ENCODE data around the gene IGFALS. TPM values are rescaled to one million over a fixed set of nuclear protein-coding genes. Genes with fewer than 3 reads are reported as not detected.

IGFALS gene
- total RNA-seq, 4 donors from 2014 or later = 0.42 to 2.4 (median 1.1) TPM

- H3K36me3 ChIP-seq = peaks cover 28% of the 10 kb centered on the region
- H3K4me1 ChIP-seq = peaks cover 4% of the 10 kb centered on the region
- peak in 1 of 2 donors; percentile 51 for DNase-seq (ENCODE audit: low spot score in 2 of 2)
- WGBS = 66% methylated on average over 5 of the region's 18 CpGs
- TF ChIP-seq, protein P1, sequence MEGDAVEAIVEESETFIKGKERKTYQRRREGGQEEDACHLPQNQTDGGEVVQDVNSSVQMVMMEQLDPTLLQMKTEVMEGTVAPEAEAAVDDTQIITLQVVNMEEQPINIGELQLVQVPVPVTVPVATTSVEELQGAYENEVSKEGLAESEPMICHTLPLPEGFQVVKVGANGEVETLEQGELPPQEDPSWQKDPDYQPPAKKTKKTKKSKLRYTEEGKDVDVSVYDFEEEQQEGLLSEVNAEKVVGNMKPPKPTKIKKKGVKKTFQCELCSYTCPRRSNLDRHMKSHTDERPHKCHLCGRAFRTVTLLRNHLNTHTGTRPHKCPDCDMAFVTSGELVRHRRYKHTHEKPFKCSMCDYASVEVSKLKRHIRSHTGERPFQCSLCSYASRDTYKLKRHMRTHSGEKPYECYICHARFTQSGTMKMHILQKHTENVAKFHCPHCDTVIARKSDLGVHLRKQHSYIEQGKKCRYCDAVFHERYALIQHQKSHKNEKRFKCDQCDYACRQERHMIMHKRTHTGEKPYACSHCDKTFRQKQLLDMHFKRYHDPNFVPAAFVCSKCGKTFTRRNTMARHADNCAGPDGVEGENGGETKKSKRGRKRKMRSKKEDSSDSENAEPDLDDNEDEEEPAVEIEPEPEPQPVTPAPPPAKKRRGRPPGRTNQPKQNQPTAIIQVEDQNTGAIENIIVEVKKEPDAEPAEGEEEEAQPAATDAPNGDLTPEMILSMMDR (IDR thresholded peaks at IDR 0.05) = no peak
- no peak for TF ChIP-seq POLR2A (IDR thresholded peaks at IDR 0.05)
- TF ChIP-seq POLR2AphosphoS5 (IDR thresholded peaks at IDR 0.05) = no peak
- no peak for TF ChIP-seq EP300 (IDR thresholded peaks at IDR 0.05)
- H3K9me3 ChIP-seq = peaks cover 3% of the 10 kb centered on the region
- no peaks in the 10 kb centered on the region for H3K27me3 ChIP-seq
- H3K4me3 ChIP-seq = no peak overlapping the region
- H3K27ac ChIP-seq = no peak overlapping the region
Observed at GRCh38 chr16:1794221-1794871, 841 bp upstream of the IGFALS start.

- TF ChIP-seq EP300 (IDR thresholded peaks at IDR 0.05) = no peak
- TF ChIP-seq POLR2A (IDR thresholded peaks at IDR 0.05) = no peak
- TF ChIP-seq, protein P1 (IDR thresholded peaks at IDR 0.05) = no peak
- no peak for TF ChIP-seq POLR2AphosphoS5 (IDR thresholded peaks at IDR 0.05)
- Histone ChIP-seq H3K4me3 (no peak overlapping the region), H3K27ac (no peak overlapping the region), H3K4me1 (peaks cover 18% of the 10 kb centered on the region), H3K36me3 (peaks cover 38% of the 10 kb centered on the region), H3K9me3 (peaks cover 3% of the 10 kb centered on the region), H3K27me3 (no peaks in the 10 kb centered on the region)
- WGBS = 82% methylated on average over 5 of the region's 33 CpGs
- peak in 1 of 2 donors; percentile 63 for DNase-seq (ENCODE audit: low spot score in 2 of 2)
Observed at GRCh38 chr16:1792836-1793577, 498 bp downstream of the IGFALS start.

DNA sequence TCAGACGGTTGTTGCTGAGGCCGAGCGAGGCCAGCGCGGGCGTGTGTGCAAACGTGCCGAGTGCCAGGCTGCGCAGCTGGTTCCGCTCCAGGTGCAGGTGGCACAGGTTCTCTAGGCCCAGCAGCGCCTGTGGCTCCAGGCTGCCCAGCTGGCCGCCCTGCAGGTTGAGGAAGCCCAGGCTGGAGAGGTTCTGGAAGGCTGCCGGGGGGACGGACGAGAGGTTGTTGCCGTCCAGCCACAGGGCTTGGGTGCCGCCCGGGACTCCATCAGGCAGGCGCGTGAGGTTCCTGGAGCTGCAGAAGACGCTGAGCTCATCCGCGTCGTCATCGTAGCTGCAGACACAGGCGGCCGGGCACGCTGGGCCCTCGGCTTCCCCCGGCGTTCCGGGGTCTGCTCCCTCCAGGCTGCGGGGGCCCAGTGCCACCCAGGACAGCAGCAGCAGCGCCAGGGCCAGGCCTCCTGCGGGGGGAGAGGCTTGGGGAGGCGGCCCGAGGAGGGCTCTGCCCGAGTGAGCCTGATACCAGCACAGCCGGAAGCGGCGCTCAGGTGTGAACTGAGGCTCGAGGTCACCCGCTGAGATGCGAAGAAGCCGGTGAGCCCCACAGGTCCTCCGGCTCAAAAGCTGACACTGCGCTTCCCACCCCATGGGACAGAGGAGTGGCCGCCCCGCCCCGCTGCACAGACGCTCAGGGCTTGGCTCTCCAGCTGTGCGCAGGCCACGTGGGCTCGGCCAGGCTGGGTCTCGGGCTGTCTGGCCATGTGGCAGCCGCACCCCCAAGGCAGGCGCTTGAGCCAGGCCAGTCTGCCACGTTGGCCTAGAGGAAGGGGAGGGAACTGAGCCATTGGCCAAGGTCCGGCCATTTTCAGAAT, 1.3 kb downstream of the IGFALS start:
- WGBS = 100% methylated on average over 4 of the region's 59 CpGs
- Histone ChIP-seq H3K36me3 (peaks cover 46% of the 10 kb centered on the region), H3K9me3 (no peaks in the 10 kb centered on the region), H3K4me1 (peaks cover 23% of the 10 kb centered on the region), H3K4me3 (no peak overlapping the region), H3K27ac (no peak overlapping the region), H3K27me3 (no peaks in the 10 kb centered on the region)
- TF ChIP-seq POLR2A (IDR thresholded peaks at IDR 0.05) (no peak), POLR2AphosphoS5 (IDR thresholded peaks at IDR 0.05) (no peak), EP300 (IDR thresholded peaks at IDR 0.05) (no peak)
- TF ChIP-seq, protein P1 (IDR thresholded peaks at IDR 0.05) = no peak
- peak; percentile 57 to 76 for DNase-seq (ENCODE audit: low spot score in 2 of 2)

DNA sequence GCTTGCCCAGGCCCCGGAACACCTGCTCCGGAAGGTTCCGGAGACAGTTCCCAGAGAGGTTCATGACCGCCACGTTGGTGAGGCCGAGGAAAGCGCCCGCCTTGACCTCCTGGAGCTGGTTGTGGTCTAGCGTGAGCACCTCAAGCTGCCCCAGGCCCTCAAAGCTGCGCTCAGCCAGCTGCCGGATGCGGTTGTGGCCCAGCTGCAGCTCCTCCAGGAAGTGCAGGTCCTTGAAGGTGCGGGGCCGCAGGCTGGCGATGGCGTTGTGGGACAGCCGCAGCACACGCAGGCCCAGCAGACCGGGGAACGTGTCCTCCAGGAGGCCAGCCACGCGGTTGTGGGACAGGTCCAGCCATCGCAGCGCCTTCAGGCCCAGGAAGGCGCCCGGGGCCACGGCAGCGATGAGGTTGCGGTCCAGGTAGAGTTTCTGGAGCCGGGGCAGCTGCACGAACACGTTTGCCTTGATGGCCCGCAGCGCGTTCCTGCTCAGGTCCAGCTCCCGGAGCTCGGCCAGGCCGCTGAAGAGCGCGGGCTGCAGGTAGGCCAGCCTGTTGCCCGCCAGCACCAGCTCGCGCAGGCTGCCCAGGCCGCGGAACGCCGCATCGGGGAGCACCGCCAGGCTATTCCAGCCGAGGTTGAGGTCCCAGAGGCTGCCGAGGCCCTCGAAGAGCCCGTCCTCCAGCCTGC, 2.1 kb downstream of the IGFALS start:
- Histone ChIP-seq H3K36me3 (peaks cover 53% of the 10 kb centered on the region), H3K4me3 (no peak overlapping the region), H3K27me3 (no peaks in the 10 kb centered on the region), H3K4me1 (peaks cover 23% of the 10 kb centered on the region), H3K27ac (no peak overlapping the region), H3K9me3 (no peaks in the 10 kb centered on the region)
- WGBS = 100% methylated on average over 4 of the region's 53 CpGs
- TF ChIP-seq POLR2A (IDR thresholded peaks at IDR 0.05) = no peak
- TF ChIP-seq EP300 (IDR thresholded peaks at IDR 0.05) = no peak
- TF ChIP-seq POLR2AphosphoS5 (IDR thresholded peaks at IDR 0.05) = no peak
- TF ChIP-seq, protein P1 (IDR thresholded peaks at IDR 0.05) = no peak
- peak in 1 of 2 donors; percentile 63 for DNase-seq (ENCODE audit: low spot score in 2 of 2)

All from suprapubic skin (tissue), 4 donors.